ENCODE results near the gene PRKG1. TPM values are rescaled to one million over a fixed set of nuclear protein-coding genes. Genes with fewer than 3 reads are reported as not detected.
"Not testable (repeated sequence)": the region's sequence is repeated elsewhere in the genome, so short reads cannot be mapped to it uniquely, and the experiment has no call there.

Gene PRKG1
- total and polyA plus RNA-seq, 2 of the 8 experiments (the other 6 are each of a cell fraction or from before 2014, with no cell fraction given), result 4.2 to 15.2 TPM

- 94% methylated on average over 14 of the region's 30 CpGs; no CpG with 5 or more reads in 1 of the 2 experiments for WGBS, 2 experiments (ENCODE audit: extremely low coverage in 1 of 2, insufficient coverage in 1 of 2, insufficient read length in 1 of 2, insufficient replicate concordance in 2 of 2, low coverage in 1 of 2, low lambda C conversion rate in 2 of 2, missing lambda C conversion rate in 1 of 2)
- H3K36me3 ChIP-seq (ENCODE audit: control insufficient read depth in 2 of 4, insufficient read depth in 4 of 4, low read length in 3 of 4); H3K18ac ChIP-seq (ENCODE audit: extremely low read depth, low read length); H4K5ac ChIP-seq (ENCODE audit: insufficient read length, low read depth, low read length); H3K4me1 ChIP-seq (replicated peaks in 1 of 4; ENCODE audit: control insufficient read depth in 3 of 4, insufficient read depth in 4 of 4, low read length in 3 of 4); H2BK20ac ChIP-seq (ENCODE audit: low read length); H3K27ac ChIP-seq (ENCODE audit: low read depth, low read length); H3K9ac ChIP-seq (replicated peaks in 1 of 4; ENCODE audit: extremely low read depth in 1 of 4, low read depth in 3 of 4, low read length in 3 of 4); H3K23ac ChIP-seq (ENCODE audit: insufficient read length); H2BK15ac ChIP-seq (ENCODE audit: low read length); H4K8ac ChIP-seq (ENCODE audit: extremely low read depth, insufficient read depth, low read length); DNase-seq (ENCODE audit: low read depth in 1 of 2, low spot score in 2 of 2); POLR2A ChIA-PET (ENCODE audit: partially characterized antibody); H2BK5ac ChIP-seq (ENCODE audit: low read depth, low read length); H3K79me2 ChIP-seq (ENCODE audit: control insufficient read depth in 1 of 2, insufficient read depth in 2 of 2, low read length in 2 of 2); H2AK5ac ChIP-seq (ENCODE audit: low read depth, low read length); H3K14ac ChIP-seq (ENCODE audit: insufficient read length); H2BK12ac ChIP-seq (ENCODE audit: low read depth, low read length); FAIRE-seq; H3K4me3 ChIP-seq (ENCODE audit: extremely low read depth in 1 of 4, insufficient read depth in 2 of 4, low read depth in 3 of 4, low read length in 4 of 4); H3K4me2 ChIP-seq (ENCODE audit: insufficient read depth in 1 of 2, low read depth in 2 of 2, low read length in 2 of 2); H3K56ac ChIP-seq (replicated peaks; ENCODE audit: insufficient read length, low read depth, low read length); H4K91ac ChIP-seq (replicated peaks; ENCODE audit: insufficient read length, low read length); H2AFZ ChIP-seq (ENCODE audit: low read length); H3K79me1 ChIP-seq (ENCODE audit: low read depth, low read length); H3K4ac ChIP-seq (replicated peaks; ENCODE audit: insufficient read length, low read depth, low read length); H4K20me1 ChIP-seq (replicated peaks in 1 of 2; ENCODE audit: control insufficient read depth in 1 of 2, insufficient read depth in 2 of 2, low read length in 2 of 2); H3K27me3 ChIP-seq (replicated peaks in 1 of 4; ENCODE audit: control insufficient read depth in 3 of 4, extremely low read depth in 1 of 4, insufficient read depth in 3 of 4, low read length in 3 of 4); H2BK120ac ChIP-seq (replicated peaks; ENCODE audit: low read depth, low read length); H3K23me2 ChIP-seq (ENCODE audit: low read depth, low read length): not testable (repeated sequence)
- CTCF ChIA-PET (ENCODE audit: partially characterized antibody), result interaction anchor here (1.0 kb wide), 1 partner anchor 15 kb away, joined by 3 read pairs; no protein-coding TSS in a partner anchor
- peaks cover 3 to 11% of the 10 kb centered on the region in 2 experiments; a peak in 2 of 4 replicates for H3K9me3 ChIP-seq (ENCODE audit: insufficient read depth in 2 of 2, low read depth in 1 of 2, low read length in 1 of 2)
Observed at GRCh38 chr10:51163380-51164049, 89.2 kb downstream of the PRKG1 start.

All from H1 (cell line).